NCI-H69 (cell line): Measurements from ENCODE around the gene PDZK1.
"Not testable (repeated sequence)": the region's sequence is repeated elsewhere in the genome, so short reads cannot be mapped to it uniquely, and the experiment has no call there.

Experiments
- DNase-seq: peaks from one replicate; lab custom pipeline; 2025; lab: John Stamatoyannopoulos, UW

The PDZK1 gene

GRCh38 chr1:145707183-145707867, at the start of gene PDZK1:
PDZK1 (minus strand) TSS chr1:145707368; CDS start chr1:145688021, 19,347 bp downstream.
- DNase-seq, result peak; percentile 24

GRCh38 chr1:145751491-145752037, 44.4 kb upstream of the PDZK1 start:
- DNase-seq, result no peak

GRCh38 chr1:145750426-145750825, 43.3 kb upstream of the PDZK1 start:
- no peak for DNase-seq

- DNase-seq, result no peak
Measured at GRCh38 chr1:145747398-145748247, 40.5 kb upstream of the PDZK1 start.

GRCh38 chr1:145740269-145740668, 33.1 kb upstream of the PDZK1 start:
- no peak for DNase-seq

DNA sequence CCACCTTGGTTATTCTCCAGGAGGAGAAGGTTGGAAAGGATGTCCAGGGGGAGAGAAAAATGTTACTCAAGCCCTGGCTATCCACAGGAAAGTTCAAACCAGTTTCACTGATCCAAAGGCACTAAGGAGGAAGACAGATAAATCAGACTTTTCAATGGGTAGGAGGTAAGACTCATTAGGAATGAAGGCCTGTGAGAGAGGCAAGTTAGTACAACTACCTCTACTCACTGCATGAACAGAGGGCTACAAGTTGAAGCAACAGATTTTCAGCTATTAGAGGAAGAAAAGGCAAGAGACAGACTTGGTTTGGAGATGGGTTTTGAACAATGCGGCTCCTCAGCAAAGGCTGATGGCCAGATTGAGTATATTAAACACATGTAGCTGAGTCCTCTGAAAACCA, 29.0 kb upstream of the PDZK1 start:
- DNase-seq, result no peak

GRCh38 chr1:145730900-145731299, 23.7 kb upstream of the PDZK1 start:
- DNase-seq, result no peak

GRCh38 chr1:145730467-145730866, 23.3 kb upstream of the PDZK1 start:
- no peak for DNase-seq

- no peak for DNase-seq
Measured at GRCh38 chr1:145729666-145730436, 22.7 kb upstream of the PDZK1 start.

- no peak for DNase-seq
Measured at GRCh38 chr1:145729196-145729595, 22.0 kb upstream of the PDZK1 start.

DNA sequence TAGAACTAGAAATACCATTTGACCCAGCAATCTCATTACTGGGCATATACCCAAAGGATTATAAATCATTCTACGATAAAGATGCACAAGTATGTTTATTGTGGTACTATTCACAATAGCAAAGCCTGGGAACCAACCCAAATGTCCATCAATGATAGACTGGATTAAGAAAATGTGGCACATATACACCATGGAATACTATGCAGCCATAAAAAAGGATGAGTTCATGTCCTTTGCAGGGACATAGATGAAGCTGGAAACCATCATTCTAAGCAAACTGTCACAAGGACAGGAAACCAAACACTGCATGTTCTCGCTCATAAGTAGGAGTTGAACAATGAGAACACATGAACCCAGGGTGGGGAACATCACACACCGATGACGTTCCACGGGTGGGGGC, 19.0 kb upstream of the PDZK1 start:
- DNase-seq, result not testable (repeated sequence)

GRCh38 chr1:145720878-145721671, 13.9 kb upstream of the PDZK1 start:
- DNase-seq, result peak; percentile 76

DNA sequence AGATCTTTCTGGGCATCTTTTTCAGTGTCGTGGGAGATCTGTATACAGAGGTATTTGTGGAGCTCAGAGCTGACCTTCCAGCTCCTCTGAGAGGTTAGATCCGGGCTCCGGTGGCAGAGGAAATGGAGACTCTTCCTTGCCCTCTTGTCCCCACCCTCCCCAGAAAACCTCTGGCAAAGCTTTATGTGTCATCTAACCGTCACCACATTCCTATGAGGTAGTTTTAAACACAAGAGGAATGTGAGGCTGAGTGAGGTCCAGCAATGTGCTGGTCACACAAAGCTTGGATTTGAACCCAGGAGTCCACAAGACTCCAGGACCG, 13.3 kb upstream of the PDZK1 start:
- no peak for DNase-seq

DNA sequence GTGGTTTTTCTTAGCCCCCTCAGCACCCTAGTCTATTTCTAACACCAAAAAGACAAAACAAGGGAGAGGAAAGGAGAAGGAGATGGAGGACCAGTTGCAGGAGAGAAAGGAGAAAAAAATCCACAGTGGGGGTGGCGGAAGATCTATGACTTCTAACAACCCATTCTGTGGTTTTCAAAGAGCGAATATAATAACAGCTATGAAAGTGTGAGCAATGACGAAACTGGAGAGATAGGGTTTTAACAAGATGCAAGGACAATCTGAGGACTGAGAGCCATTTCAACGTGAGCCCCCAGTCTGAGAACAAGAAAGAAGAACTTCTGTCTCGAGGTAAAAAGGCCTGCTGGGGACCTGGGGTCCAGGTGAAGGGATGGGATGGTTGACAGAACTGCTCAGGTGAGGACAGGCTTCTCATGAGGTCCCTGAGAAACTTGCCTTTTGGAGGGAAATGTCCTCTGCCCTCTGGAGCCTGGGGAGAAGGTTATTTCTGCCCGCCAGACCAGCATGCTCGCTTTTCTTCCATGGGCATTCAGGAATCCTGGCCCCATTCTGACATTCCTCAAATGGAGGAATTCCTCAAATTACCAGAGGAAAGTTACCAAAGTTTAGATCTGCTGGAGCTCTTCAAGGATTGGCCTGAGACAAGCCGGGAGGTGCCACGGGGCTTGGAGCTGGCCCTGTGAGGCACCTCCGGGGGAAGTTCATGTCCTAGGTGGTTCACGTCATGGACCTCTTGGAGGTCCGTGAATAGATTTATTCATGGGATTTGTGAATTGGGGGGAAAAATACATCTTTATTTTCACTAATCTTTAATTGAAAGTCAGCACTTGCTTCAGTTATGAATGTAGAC, 12.3 kb upstream of the PDZK1 start, which contains the start of gene CD160:
Gene CD160 (plus strand): TSS at position 270 of the 850 bp plus-strand sequence. CDS start 8,829 bp downstream, outside the sequence.
- no peak for DNase-seq

DNA sequence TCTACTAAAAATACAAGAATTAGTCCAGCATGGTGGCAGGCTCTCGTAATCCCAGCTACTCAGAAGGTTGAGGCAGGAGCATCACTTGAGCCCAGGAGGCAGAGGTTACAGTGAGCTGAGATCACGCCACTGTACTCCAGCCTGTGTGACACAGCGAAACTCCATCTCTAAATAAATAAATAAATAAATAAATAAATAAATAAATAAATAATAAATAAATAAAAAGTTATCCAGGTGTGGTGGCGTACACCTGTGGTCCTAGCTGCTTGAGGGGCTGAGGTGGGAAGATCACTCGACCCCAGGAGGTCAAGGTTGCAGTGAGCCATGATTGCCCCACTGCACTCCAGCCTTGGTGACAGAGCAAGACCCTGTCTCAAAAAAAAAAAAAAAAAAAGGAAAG, 11.3 kb upstream of the PDZK1 start:
- DNase-seq, result not testable (repeated sequence)

- no peak for DNase-seq
Measured at GRCh38 chr1:145717833-145718232, 10.7 kb upstream of the PDZK1 start.

DNA sequence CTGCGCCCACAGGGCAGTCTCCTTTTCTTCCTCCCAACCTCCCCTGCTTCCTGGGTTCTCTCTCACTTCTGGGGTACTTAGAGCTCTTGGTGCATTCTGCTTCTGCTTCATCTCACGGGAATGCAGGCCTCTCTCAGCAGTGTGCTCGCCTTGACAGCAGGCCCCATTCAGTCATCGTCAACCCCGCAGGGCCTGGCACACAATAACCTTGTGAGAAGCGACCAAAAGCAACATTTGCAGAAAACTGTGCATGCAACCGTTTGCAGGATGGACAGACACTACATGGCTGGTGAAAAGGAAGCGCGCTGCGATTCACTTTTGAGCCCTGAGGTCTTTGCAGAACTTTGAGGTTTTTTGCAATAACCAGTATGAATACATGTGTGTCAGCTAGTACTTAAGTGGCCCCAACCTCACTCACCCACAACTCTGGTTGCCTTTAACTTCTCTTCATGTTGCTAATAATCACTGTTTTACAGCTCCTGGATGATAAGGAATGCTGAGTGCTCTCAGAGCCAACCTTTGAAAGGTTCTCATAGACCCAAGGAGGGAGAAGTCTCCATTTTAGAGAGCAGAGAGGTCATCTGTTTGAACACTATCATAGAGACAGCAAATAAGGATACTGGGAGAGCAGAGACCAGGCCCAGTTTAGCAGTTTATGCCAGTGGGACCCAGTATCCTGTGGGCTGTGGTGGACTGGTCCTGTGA, 9.6 kb upstream of the PDZK1 start:
- no peak for DNase-seq

- DNase-seq, result no peak
Measured at GRCh38 chr1:145714524-145715111, 7.5 kb upstream of the PDZK1 start.

DNA sequence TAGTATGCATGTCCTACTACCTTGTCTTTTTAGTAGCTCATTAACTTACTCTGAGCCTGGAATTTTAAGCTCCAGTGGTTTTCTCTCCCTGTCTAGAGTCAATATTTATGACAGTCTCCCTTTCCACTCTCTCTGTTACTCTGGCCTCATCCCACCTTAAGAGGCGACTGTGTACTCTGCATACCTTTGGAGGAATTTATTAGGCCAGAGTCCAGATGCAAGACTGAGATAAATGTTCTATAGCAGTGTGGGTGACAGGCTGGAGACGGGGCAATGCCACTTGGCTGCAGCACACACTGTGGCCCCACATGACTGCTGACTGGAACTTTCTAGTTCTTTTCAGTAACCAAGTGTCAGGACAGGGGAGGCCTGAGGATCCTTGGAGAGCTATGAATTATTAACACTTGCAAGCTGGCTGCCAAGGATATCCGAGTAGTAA, 4.1 kb upstream of the PDZK1 start:
- DNase-seq, result no peak
